ENCODE results near the gene CHMP1A.
"Not testable (repeated sequence)": the region's sequence is repeated elsewhere in the genome, so short reads cannot be mapped to it uniquely, and the experiment has no call there.

CHMP1A gene

DNA sequence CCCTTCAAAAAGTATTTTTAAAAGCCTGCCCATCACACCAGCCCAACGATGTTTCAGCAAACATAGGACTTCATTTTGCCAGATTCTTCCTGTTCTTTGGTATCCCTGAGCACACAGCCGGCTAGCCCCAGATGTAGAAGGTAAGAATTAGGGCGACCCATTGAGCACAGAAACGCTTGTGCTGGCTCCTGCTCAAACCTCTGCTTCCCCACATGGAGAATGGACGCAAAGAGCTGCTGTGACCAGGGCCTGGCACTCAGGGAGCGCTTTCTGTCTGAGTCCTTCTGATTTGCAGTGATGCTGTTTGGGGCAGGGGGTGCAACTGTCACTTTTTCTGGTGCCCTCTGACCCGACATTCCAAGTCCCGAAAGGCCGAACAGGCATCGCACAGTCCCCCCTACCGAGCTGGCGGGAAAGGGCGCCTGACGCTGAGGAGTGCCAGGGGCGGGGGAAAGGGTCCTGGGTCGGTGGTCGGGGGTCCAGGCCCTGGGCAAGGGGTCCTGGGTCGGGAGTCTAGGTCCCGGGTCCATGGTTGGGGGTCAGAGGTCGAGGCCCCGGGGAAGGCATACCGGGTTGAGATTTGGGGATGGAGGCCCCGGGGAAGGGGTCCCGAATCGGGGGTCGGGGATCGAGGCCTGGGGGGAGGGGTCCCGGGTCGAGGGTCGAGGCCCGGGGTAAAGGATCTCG lies 930 bp downstream of the CHMP1A start:
- DNase-seq: no peak

DNA sequence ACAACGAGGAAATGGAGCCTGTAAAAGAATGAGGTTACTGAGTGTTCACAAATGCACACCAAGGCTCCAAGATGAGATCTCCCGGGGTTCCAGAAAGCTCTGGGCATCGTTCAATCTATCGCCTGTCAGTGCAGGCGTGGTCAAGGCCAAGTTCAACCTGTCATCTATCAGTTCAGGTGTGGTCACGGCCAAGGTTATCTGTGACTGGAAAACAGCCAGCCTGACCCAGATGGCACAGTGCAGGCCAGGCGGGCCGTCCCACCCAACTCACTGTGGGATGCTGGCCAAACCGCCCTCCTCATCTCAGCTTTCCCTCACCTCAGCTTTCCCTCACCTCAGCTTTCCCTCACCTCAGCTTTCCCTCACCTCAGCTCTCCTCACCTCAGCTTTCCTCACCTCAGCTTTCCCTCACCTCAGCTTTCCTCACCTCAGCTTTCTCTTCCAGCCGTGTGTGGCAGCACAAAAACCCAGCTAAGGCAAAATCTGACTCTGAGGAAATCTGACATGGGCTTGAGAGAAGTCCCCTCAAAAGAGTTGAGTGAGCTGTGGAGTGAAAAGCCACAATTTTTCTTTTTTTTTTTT lies 2.4 kb downstream of the CHMP1A start:
- no peak for DNase-seq

DNA sequence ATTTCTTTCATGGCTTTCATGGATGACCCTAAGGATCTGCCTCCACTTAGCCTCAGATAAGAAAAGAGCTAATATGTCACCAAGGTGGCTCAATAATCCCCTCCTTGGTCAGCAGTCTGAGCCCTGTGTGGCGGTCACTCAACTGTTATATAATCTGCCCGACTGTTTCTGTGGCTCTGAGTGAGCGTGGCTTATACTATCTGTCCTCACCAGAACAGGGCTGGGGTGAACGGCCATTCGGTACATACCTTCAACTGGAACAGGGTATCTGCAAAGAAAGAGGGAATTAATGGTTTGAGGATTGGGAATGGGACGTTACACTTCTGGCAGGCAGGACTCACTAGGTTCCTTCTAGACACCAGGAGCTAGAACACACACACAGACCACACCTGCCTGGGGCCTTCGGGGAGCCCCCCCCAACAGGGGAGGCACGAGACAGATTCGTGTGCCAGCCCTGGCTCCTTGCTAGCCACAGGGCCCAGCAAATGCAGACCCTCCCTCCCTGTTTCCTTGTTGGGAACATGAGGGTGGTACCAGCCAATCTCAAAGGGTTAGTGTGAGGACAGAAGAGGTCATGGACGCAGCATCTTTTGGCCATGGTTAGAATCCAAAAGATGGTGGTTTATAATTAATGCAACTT lies 3.7 kb downstream of the CHMP1A start:
- no peak for DNase-seq

DNA sequence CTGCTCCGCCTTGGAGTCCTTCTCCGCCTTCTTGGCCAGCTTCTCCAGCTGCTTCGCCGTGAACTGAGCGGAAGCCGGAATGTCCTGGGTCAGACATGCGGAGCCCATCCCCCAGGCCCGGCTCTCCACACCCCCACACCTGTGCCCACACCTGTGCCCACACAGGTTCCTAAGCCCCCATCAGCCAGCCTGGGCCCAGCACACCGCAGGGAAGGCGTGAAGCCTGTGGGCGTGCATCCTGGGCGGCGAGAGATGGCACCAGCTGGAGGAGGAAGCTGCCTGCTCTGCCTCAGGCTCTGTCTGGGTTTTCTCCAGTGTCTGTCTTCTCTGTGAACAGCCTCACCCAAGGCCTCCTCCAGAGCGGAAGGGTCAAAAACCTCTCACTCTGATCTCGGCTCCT lies 5.9 kb downstream of the CHMP1A start:
- no peak for DNase-seq

DNA sequence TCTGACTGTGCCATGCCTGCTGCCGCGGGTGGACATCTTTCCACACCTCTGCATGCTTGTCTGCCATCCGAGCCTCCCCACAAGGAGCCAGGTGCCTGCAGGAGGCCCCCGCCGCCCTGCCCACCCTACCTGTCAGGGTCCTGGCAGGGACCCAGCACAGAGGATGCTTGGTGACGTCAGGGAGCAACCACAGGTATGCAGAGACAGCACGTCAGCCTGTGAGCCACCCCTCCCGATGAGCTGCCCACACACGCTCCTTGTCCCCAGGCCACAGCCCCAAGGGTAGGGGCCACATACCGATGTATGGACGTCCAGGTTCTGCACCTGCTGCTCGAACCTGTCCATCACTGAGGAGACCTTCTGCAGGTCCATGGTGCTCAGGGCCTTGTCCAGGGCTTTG lies 10.6 kb downstream of the CHMP1A start:
- no peak for DNase-seq

DNA sequence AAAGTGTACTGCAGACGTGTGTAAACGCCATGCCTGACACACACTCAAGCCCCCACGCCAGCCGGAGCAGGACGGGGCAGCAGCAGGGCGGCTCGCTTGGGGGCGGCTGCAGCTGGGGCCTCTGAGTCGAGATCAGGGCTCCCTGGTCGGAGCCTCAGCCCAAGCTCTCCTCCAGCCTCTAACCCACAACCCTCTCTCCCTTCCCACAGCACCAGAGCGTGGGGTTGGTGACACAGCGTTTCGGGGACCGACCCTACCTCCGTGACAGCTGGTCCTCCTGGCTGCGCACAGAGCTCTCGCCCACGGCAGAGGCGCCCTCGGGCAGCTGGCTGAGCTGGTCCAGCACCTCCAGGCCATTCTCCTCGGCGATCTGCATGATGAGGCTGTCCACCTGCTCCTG lies 11.2 kb downstream of the CHMP1A start:
- no peak for DNase-seq

DNA sequence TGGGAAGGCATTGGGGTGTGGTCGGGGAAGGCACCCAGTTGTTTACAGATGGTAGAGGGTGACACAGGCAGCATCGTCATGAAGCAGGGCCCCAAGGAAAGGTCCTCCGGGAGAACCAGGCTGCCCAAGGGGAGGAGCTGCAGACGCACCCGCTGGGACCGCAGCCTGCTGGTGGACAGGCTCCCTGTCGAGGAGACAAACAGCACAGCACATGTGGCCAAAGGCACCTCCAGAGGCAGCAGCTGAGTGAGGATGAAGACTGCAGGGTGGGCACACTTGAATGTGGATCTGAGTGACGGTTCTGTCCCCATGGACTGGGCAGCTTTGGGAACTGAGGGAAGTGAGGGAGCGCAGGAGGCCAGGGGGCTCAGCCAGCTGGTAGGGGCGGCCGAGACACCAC lies 12.4 kb downstream of the CHMP1A start:
- no peak for DNase-seq

DNA sequence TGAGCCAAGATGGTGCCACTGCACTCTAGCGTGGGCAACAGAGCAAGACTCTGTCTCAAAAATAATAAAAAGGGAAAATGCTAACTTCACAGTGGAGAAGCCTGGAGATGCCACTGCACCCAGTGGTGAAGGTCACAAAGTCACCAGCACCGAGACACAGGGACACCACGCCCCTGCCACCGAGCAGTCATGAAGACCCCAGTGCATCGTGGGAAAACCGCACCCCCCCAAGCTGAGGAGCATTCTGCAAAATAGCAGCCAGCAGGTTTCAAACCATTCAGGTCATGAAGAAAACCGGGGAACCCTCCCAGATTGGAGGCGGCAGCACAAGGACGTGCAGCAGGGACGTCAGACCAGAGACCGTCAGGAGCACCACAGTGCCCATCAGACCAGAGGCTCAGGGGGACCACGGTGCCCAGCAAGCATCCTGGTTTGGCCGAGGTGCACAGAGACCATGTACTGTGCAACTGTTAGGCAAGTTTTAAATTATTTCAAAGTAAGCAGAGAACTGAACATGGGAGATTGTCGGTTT lies 13.7 kb downstream of the CHMP1A start:
- DNase-seq: no peak

DNA sequence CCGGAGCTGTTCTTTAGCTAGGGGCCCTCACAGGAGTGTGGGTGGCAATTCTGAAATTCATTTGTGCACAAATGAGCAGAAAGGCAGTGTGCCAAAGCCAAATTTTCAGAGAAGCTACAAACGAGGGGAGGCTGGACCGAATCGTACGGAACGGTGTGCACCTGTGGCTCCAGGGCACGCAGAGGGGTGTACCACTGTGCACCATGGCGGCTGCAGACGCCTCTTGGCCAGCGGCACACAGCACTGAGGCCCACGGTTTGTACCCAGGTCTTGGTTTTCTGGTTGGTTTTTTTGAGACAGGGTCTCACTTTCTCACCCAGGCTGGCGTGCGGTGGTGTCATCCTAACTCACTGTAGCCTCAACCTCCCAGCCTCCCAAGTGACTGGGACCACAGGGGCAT lies 14.9 kb downstream of the CHMP1A start:
- no peak for DNase-seq

DNA sequence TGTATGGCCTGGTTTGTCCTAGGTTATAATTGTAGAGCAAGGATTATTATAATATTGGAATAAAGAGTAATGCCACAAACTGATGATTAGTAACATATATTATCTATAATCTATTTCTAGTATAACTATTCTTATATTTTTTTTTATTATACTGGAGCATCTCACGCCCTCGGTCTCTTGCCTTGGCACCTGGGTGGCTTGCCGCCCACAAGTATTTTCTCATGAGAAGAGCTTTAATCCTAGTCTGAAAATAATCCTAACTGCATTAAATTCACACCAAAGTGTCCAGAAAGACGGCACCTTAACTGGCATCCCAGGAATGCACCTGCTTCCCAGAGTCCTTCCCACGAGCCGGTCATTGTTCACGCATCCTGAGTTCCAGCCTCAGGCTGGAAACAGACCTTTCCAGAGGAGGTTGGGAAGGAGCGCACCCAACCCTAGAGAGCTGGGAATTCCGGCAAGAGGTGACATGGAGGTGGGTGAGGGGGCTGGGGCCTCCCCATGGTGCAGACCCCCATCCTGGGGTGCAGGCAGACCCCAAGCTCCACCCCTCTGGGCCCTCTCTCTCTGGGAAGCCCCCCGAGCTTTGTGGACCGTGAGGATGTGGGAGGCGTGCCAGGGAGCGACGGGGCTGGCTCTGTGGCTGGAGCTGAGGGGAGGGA lies 15.9 kb downstream of the CHMP1A start:
- no peak for DNase-seq

DNA sequence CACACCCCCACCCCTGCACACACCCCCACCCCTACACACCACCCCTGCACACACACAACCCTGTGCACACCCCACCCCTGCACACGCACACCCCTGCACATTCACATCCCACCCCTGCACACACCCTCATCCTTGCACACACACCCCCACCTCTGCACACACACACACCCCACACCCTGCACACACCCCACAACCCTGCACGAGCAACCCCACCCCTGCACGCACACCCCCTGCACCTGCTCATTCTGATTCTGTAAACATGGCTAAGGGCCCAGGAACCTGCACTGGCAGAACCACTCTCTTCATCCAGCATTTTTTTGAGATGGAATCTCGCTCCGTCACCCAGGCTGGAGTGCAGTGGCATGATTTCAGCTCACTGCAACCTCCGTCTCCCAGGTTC lies 18.1 kb downstream of the CHMP1A start:
- DNase-seq: no peak

DNA sequence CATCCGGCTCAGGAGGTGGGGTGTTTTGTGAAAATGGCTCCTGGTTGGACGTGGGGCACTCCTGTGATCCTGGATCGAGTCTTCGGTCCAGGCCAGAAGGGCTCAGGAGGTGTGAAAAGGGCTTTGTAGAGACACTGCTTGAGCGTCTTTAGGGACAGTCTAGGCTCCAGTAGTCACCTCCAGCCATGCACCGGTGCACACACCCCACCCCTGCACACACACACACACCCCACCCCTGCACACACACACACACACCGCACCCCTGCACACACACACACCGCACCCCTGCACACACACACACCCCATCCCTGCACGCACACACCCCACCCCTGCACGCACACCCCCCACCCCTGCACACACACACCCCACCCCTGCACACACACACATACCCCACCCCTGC lies 19.1 kb downstream of the CHMP1A start:
- DNase-seq: no peak

DNA sequence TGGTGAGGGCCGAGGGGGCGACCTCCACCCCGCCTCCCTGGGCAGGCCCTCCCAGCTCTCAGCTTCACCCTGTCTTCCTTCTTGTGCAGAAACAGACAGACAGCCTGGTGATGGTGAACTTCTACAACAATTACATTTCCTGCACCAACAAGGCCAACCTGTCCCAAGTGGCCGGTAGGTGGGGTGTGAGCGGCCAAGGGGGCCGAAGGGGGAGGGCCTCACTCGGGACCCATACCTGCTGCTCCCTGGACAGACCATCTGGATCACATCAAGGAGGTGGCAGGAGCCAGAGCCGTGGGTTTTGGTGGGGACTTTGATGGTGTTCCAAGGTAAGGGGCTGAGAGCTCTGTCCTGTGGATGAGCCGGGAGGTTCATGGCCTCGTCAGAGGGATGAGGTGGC lies 20.1 kb downstream of the CHMP1A start:
- no peak for DNase-seq

DNA sequence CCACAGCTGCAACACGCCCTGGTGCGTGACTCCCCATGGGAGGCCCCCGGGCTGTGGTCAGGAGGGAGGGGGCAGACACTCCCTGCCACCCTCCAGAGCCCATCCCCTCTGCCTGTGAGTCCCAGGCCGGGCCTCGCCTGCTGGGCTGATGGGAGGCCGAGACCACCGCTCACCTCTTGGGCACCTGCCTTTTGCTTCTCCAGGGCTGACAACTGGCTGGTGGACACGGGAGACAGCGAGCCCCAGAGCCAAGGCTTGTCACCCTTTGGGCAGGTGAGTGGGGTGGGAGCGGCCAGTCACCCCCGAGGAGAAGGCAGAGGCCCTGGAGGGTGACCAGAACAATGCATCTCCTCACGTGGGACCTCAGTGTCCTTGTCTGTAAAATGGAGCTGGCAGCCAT lies 20.8 kb downstream of the CHMP1A start:
- DNase-seq: no peak

DNA sequence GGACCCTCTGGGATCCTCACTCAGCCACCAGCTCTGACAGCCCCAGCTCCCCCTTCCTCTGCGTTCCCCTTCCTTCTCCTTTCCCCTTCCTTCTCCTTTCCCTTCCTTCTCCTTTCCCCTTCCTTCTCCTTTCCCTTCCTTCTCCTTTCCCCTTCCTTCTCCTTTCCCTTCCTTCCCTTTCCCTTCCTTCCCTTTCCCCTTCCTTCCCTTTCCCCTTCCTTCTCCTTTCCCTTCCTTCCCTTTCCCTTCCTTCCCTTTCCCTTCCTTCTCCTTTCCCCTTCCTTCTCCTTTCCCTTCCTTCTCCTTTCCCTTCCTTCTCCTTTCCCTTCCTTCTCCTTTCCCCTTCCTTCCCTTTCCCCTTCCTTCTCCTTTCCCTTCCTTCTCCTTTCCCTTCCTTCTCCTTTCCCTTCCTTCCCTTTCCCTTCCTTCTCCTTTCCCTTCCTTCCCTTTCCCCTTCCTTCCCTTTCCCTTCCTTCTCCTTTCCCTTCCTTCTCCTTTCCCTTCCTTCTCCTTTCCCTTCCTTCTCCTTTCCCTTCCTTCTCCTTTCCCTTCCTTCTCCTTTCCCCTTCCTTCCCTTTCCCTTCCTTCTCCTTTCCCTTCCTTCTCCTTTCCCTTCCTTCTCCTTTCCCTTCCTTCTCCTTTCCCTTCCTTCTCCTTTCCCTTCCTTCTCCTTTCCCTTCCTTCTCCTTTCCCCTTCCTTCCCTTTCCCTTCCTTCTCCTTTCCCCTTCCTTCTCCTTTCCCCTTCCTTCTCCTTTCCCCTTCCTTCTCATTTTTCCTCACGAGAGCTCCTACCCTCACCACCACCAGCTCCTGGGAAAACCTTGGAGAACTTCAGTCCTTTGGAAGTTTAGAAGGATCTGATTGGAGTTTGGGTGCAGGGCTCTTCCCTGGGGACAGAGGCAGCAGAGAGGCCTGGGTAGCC lies 22.8 kb downstream of the CHMP1A start:
- not testable (repeated sequence) for DNase-seq

DNA sequence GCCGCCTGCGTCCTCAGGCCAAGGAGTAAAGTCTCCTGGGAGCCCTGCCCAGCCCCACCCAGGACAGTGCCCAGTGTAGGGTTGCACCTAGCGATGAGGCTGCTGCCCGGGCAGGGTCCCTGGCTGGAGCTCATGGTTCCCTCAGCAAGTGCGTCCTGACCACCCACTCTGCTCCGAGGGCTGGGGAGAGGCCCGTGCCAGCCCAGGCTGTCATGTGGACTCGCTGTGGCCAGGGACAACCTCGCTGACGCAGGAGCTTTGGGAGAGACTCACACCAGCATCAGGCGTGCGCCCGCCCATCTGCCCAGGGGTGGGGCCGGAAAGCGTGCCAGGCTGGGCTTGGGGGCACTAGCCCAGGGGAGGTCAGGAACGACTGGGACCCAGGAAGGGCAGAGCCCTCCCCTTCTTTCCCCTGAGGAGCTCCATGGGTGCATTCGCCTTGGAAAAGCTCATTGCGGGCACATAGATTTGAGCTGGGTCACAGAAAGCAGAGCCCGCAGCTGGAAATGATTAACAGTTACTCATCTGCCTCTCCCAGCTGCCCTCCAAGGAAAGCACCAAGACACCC lies 24.4 kb downstream of the CHMP1A start:
- no peak for DNase-seq

DNA sequence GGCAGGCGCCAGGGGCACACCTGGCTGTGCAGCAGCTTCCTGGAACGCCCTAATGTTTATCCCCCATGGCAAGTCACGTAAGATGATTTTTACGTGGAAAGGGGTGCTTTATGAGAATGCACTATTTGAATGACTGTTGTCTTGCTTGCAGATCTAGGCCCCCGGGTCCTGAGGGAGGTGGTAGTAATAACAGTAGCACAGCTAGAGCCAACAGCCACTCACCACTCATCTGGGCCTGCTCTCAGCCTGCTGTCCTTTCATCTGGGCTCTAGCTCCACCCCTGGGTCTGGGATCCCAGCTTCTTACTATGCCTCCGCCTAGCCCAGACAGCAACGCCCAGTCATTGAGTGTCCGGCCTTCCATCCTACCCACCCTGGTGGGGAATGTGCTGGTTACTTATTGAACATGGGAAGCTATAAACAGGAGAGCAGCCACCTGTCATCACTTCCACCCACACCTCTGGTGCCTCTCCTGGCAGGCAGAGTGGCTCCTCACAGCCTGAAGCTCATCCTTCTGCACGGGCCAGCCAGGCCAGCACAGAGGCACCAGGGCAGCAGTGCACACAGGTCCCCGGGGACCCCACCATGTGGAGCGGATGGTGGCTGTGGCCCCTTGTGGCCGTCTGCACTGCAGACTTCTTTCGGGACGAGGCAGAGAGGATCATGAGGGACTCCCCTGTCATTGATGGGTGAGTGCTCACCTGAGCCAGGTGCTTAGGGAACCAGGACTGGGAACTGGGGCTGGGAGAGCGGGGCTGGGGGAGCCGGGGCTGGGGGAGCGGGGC lies 27.5 kb downstream of the CHMP1A start:
- no peak for DNase-seq

DNA sequence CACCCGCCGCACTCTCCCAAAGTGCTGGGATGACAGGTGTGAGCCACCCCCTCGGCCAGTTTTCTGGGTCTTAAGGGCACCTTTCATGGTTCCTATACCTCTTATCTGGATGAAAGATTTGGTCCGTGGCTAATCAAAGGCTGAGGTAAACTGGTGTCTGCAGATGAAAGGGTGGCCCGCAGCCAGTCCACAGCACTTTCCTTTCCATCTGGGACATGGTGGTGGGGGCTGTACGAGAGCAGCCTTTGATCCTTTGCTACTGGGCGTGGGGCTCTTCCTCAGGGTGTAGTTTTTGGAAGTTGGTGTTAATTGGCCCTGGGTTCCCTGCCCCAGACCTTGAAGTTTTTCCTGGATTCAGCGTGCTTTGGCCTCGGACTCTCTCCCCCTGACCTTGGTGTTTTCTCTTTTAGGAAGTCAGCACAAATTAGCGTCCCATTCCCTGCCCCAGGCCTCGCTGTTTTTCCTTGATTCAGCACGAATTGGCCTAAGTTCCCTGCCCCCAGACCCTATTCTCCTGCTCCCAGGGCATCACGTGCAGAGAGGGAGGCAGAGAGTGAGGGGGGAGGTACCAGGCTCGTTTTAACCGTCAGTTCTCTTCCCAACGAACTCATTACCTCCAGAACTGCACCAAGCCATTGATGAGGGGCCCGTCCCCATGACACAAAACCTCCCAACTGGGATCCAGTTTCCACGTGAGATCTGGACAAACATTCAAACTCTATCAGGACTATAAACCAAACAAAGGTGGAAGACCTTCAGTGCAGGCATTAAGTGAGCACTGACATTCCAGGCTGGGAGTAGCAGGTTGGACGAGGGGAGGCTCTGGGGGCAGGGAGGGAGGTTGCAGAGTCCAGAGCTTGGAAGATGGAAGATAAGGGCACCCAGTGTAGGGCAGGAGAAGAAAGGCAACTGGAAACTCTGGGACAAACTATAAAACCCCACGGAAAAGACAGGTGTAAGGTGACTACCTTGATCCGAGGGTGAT lies 32.4 kb downstream of the CHMP1A start:
- DNase-seq: no peak

DNA sequence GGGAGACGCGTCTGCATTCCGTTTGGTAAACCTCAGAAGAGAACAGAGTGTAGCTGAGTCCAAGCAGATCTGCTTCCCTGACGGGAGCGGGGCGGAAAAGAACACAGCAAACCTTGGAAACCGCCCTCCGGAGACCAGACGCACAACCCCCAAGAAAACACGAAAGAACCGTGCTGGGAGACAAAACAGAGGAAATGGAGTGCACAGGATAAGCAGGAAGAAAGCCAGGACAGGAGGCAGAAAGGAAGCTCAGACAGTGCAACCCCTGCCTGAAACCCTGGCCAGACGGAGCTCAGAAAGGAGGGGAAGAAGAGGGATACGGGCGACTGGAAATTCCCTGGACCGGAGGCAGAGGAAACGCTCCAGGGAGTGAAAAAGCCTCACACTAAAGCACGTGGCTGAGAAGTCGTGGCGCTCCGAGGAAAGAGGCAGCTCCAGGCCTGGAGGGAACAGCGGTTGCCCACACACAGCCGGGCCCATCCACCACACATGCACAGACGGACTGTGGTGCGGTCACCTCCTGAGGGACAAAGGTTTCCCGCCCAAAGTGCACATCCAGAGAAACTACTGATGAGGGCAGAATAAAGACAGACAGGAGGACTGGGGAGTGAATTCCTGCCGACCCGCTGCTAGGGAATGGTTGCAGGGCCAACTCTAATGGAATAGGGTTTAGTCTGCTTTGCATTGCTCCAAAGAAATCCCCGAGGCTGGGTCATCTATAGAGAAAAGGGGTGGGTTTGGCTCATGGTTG lies 33.8 kb downstream of the CHMP1A start:
- no peak for DNase-seq

Data from CD4-positive, alpha-beta T cell treated with Interleukin-1 beta for 1 hour (primary cell).